Panc1 (cell line): Measurements from ENCODE around the gene PITX2. TPM values are rescaled to one million over a fixed set of nuclear protein-coding genes. Genes with fewer than 3 reads are reported as not detected.
A peak's percentile ranks its signal among the peaks of the same experiment; 100 is the strongest.

Experiments used
- ATAC-seq: fragments of 200-7000 bp; cut with Tn5 transposase; 2 replicates; pipeline ENCODE4 v1.9.1; 2020; ENCODE audit warnings: mild to moderate bottlenecking, moderate library complexity
- Bru-seq: library from RNA; stranded (reverse); fragments of 400-500 nt; gene quantifications from one replicate; lab custom pipeline; 2021; lab: Mats Ljungman, UMichigan
- BruChase-seq, 2 experiments: library from RNA; stranded (reverse); fragments of 400-500 nt; gene quantifications; one replicate each; lab custom pipeline; 2021; lab: Mats Ljungman, UMichigan
- BruUV-seq: library from RNA; stranded (reverse); fragments of 400-500 nt; replicated peaks from 2 replicates; lab custom pipeline; 2021; lab: Mats Ljungman, UMichigan
- CTCF ChIA-PET: fragments of 300-600 bp; sonication (Branson Sonifier 250); formaldehyde crosslinking; loops from one replicate; lab custom pipeline; 2022; ENCODE audit warnings: antibody characterized with exemption; lab: Charles Lee
- POLR2A ChIA-PET: fragments of 300-600 bp; sonication (Branson Sonifier 250); formaldehyde crosslinking; loops from one replicate; lab custom pipeline; 2022; ENCODE audit warnings: antibody characterized with exemption; lab: Charles Lee
- DNase-seq: peaks from one replicate; pipeline ENCODE4 v3.0.0-alpha.2; 2010; ENCODE audit warnings: low read depth, low spot score
- H3K27ac ChIP-seq: 2 replicates; pipeline ENCODE4 v1.5.1; 2011; ENCODE audit warnings: mild to moderate bottlenecking, low read length, inconsistent platforms
- H3K27me3 ChIP-seq: fragments of 200-500 bp; sonication (Bioruptor generic); 2 replicates; pipeline ENCODE4 v1.6.0; 2014; ENCODE audit warnings: low read length, inconsistent platforms; ENCODE audit not compliant: control insufficient read depth, insufficient read depth
- H3K36me3 ChIP-seq: fragments of 200-500 bp; sonication (Bioruptor generic); 2 replicates; pipeline ENCODE4 v1.5.1; 2014; ENCODE audit warnings: inconsistent platforms, mild to moderate bottlenecking, low read length, moderate library complexity; ENCODE audit not compliant: control insufficient read depth, insufficient read depth
- H3K4me1 ChIP-seq: 2 replicates; pipeline ENCODE4 v1.5.1; 2011; ENCODE audit warnings: inconsistent platforms, mild to moderate bottlenecking, low read length, moderate library complexity; ENCODE audit not compliant: control insufficient read depth, insufficient read depth
- H3K4me3 ChIP-seq, 2 experiments: 2 replicates each; pipeline ENCODE4 v1.5.1; 2011 to 2012; ENCODE audit warnings: low read depth in 2 of 2, low read length in 2 of 2, mild to moderate bottlenecking in 2 of 2, inconsistent platforms in 1 of 2, moderate library complexity in 1 of 2
- H3K9me3 ChIP-seq: fragments of 200-500 bp; sonication (Bioruptor generic); 2 replicates; pipeline ENCODE4 v1.5.1; 2014; ENCODE audit warnings: low read depth, mild to moderate bottlenecking, inconsistent platforms, low read length, moderate library complexity; ENCODE audit not compliant: control insufficient read depth, insufficient read depth
- POLR2AphosphoS5 ChIP-seq: IDR thresholded peaks from 2 replicates; pipeline ENCODE4 v1.6.1; 2012; ENCODE audit warnings: mild to moderate bottlenecking, low read depth, low read length, moderate library complexity
- SIN3A ChIP-seq: IDR thresholded peaks from 2 replicates; pipeline ENCODE4 v1.6.1; 2012; ENCODE audit warnings: low read depth, mild to moderate bottlenecking, low read length, moderate library complexity, borderline replicate concordance; ENCODE audit not compliant: insufficient read depth
- TCF7L2 ChIP-seq: IDR thresholded peaks from 2 replicates; pipeline ENCODE4 v1.6.1; 2011; ENCODE audit warnings: mild to moderate bottlenecking, low read depth, low read length, inconsistent platforms
- in situ Hi-C: cut with HindIII; loops from 2 replicates; pipeline ENCODE4 v1.10.0; 2016; ENCODE audit warnings: low sequenced_read_pairs, low pct_unique_long_range_greater_than_20kb
- intact Hi-C: fragments of 100-400 bp; cut with micrococcal nuclease; formaldehyde crosslinking; loops from one replicate; pipeline ENCODE4 v1.10.0; 2022; ENCODE audit not compliant: unreplicated experiment
- long read RNA-seq: library from polyadenylated mRNA; unstranded; transcript quantifications from one replicate; pipeline ENCODE4 v2.0.0, GENCODE V29; 2021; ENCODE audit not compliant: unreplicated experiment
- polyA plus RNA-seq: library from polyadenylated mRNA; unstranded; fragments of >200 nt; gene quantifications from one replicate; pipeline ENCODE4 v1.2.1, GENCODE V29; 2012; ENCODE audit warnings: missing spikeins; ENCODE audit not compliant: insufficient read length
- total RNA-seq: library from RNA; stranded (reverse); gene quantifications from one replicate; pipeline ENCODE4 v1.2.1, GENCODE V29; 2021; ENCODE audit not compliant: unreplicated experiment
- TF ChIP-seq, protein P1 (sequence below), 2 experiments: IDR thresholded peaks; 2 replicates each; pipeline ENCODE4 v1.6.1; 2011 to 2012; ENCODE audit warnings: low read depth in 2 of 2, control low read depth in 1 of 2, low read length in 1 of 2, mild to moderate bottlenecking in 1 of 2, moderate library complexity in 1 of 2; ENCODE audit not compliant: insufficient read depth in 1 of 2
- TF ChIP-seq, protein P2 (sequence below): fragments of 450-650 bp; IDR thresholded peaks from 2 replicates; pipeline ENCODE4 v1.5.1; 2017; ENCODE audit warnings: mild to moderate bottlenecking

Gene PITX2
- total RNA-seq (0.44 TPM), Bru-seq, nascent RNA (percentile 14 among the genes with signal in this experiment), BruChase-seq, experiment 1, labeled RNA remaining after a 2-hour chase (percentile 14 among the genes with signal in this experiment), BruChase-seq, experiment 2, labeled RNA remaining after a 6-hour chase (percentile 7 among the genes with signal in this experiment)
- 0.29 TPM for polyA plus RNA-seq
- long read RNA-seq, partial matches to known transcripts: 0 of 1 reads
- long read RNA-seq, other reads (novel, unspliced or antisense): 0 of 1 reads

DNA sequence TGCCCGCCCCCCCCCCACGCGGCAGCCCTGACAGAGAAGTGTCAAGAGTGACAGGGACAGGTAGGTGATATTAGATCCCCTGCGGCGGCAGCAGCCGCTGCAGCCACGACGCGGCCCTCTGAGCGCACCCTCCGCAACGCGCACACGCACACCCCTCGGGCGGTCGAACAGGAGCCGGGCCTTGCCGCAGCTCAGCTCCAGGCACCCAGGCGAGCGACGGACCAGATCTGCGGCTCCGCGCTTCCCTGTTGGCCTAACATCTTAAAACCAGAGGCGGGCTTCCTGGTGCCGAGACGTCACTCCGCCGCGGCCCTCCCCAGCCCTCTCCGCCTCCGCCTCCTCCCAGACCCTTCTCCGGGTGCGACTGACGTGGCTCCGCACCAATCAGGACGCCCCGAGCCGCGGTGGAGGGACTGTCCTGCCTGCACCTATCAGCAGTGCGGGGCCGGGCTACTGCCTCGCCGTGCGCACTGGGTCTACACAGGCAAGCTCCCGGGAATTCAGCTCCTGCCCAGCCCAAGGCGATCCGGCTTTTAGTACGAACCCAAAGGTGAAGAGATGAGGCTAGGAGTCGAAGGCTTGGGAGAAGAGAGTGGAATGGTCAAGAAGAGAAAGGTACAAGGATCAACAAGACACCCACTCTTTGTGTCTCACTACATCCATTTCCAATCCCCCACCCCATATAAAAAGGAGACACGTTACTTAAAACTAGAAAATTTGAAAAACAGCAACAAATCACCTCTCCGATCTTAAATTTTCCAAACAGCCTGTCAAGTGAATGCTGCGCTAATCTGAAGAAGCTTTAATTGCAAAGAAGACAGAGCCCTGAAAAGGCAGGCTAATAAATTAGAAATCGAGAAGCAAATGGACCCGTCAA lies at the start of gene PITX2:
Gene PITX2, minus strand, starts transcription at position 237 of the 877 bp plus-strand sequence. CDS start 617 bp downstream, outside the sequence.
- in situ Hi-C loops: no loop called here

DNA sequence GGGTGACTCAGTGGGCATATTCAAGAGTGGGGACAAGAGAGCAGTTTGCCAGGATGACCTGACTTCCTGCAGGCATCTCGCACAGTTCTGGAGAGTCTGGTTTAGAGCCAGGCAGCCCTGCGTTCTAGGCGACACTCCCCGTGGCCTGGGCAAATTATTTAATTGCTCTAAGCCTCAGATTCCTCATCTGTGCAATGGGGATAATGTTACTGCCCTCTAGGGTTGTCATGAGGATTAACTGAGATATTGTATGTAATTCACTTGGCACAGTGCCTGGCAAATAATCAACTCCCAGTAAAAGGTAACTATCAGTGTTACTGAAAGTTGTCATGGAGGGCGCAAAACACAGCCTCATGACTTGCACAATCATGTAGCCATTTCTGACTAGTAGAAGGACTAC lies 48.8 kb upstream of the PITX2 start:
- no peaks in the 10 kb centered on the region for H3K36me3 ChIP-seq
- ATAC-seq: no peak
- in situ Hi-C loops: no loop called here

More for the DNA sequence above, at the start of gene PITX2:
- BruUV-seq: no TSS peak
- Histone ChIP-seq H3K27ac (no peak within 1 kb of the TSS), H3K27me3 (no peaks in the 10 kb centered on the region), H3K4me1 (no peaks in the 10 kb centered on the region), H3K9me3 (no peaks in the 10 kb centered on the region), H3K4me3 (no peak within 1 kb of the TSS), H3K36me3 (no peaks in the 10 kb centered on the region)
- no peak for TF ChIP-seq TCF7L2
- no peak for TF ChIP-seq SIN3A
- TF ChIP-seq, protein P1, sequence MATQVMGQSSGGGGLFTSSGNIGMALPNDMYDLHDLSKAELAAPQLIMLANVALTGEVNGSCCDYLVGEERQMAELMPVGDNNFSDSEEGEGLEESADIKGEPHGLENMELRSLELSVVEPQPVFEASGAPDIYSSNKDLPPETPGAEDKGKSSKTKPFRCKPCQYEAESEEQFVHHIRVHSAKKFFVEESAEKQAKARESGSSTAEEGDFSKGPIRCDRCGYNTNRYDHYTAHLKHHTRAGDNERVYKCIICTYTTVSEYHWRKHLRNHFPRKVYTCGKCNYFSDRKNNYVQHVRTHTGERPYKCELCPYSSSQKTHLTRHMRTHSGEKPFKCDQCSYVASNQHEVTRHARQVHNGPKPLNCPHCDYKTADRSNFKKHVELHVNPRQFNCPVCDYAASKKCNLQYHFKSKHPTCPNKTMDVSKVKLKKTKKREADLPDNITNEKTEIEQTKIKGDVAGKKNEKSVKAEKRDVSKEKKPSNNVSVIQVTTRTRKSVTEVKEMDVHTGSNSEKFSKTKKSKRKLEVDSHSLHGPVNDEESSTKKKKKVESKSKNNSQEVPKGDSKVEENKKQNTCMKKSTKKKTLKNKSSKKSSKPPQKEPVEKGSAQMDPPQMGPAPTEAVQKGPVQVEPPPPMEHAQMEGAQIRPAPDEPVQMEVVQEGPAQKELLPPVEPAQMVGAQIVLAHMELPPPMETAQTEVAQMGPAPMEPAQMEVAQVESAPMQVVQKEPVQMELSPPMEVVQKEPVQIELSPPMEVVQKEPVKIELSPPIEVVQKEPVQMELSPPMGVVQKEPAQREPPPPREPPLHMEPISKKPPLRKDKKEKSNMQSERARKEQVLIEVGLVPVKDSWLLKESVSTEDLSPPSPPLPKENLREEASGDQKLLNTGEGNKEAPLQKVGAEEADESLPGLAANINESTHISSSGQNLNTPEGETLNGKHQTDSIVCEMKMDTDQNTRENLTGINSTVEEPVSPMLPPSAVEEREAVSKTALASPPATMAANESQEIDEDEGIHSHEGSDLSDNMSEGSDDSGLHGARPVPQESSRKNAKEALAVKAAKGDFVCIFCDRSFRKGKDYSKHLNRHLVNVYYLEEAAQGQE (IDR thresholded peaks at IDR 0.05; ENCODE audit: insufficient read depth in 1 of 2, low read depth in 2 of 2, low read length in 1 of 2): no peak
- no peak for TF ChIP-seq POLR2AphosphoS5
- TF ChIP-seq, protein P2, sequence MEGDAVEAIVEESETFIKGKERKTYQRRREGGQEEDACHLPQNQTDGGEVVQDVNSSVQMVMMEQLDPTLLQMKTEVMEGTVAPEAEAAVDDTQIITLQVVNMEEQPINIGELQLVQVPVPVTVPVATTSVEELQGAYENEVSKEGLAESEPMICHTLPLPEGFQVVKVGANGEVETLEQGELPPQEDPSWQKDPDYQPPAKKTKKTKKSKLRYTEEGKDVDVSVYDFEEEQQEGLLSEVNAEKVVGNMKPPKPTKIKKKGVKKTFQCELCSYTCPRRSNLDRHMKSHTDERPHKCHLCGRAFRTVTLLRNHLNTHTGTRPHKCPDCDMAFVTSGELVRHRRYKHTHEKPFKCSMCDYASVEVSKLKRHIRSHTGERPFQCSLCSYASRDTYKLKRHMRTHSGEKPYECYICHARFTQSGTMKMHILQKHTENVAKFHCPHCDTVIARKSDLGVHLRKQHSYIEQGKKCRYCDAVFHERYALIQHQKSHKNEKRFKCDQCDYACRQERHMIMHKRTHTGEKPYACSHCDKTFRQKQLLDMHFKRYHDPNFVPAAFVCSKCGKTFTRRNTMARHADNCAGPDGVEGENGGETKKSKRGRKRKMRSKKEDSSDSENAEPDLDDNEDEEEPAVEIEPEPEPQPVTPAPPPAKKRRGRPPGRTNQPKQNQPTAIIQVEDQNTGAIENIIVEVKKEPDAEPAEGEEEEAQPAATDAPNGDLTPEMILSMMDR: no peak
- DNase-seq: no peak
- POLR2A ChIA-PET: no interaction called here
- no peak for ATAC-seq
- CTCF ChIA-PET: no interaction called here
- intact Hi-C loops: no loop called here

More for the DNA sequence above, 48.8 kb upstream of the PITX2 start:
- ChIA-PET POLR2A (no interaction called here), CTCF (no interaction called here)
- DNase-seq: no peak
- no peak overlapping the region for H3K4me3 ChIP-seq
- intact Hi-C loops: no loop called here
- BruUV-seq: no TSS peak
- no peaks in the 10 kb centered on the region for H3K9me3 ChIP-seq
- TF ChIP-seq, protein P2: no peak
- TF ChIP-seq SIN3A: no peak
- H3K27me3 ChIP-seq: no peaks in the 10 kb centered on the region
- H3K27ac ChIP-seq: no peak overlapping the region
- no peaks in the 10 kb centered on the region for H3K4me1 ChIP-seq
